Activated CD8-positive, alpha-beta T cell treated with anti-CD3 and anti-CD28 coated beads for 36 hours (primary cell): ENCODE results near the gene OST4. TPM values are rescaled to one million over a fixed set of nuclear protein-coding genes. Genes with fewer than 3 reads are reported as not detected.
"Not testable (repeated sequence)": the region's sequence is repeated elsewhere in the genome, so short reads cannot be mapped to it uniquely, and the experiment has no call there.

Source experiments
- ATAC-seq: fragments of 200-7000 bp; cut with Tn5 transposase; one replicate; pipeline ENCODE4 v1.10.0; 2021; ENCODE audit warnings: mild to moderate bottlenecking, moderate library complexity
- CTCF ChIA-PET: fragments of 350-600 bp; sonication (Branson Sonifier 250); formaldehyde crosslinking; loops from one replicate; lab custom pipeline; 2021; ENCODE audit warnings: antibody characterized with exemption; lab: Charles Lee
- POLR2A ChIA-PET: fragments of 350-600 bp; sonication (Branson Sonifier 250); formaldehyde crosslinking; loops from one replicate; lab custom pipeline; 2021; ENCODE audit warnings: antibody characterized with exemption; lab: Charles Lee
- DNase-seq: peaks from one replicate; pipeline ENCODE4 v3.0.0-alpha.2; 2020
- H3K27ac Mint-ChIP-seq: one replicate; pipeline ENCODE4 v1.8.0; 2021; ENCODE audit warnings: mild to moderate bottlenecking, mixed read lengths
- H3K27me3 Mint-ChIP-seq: one replicate; pipeline ENCODE4 v1.8.0; 2021; ENCODE audit warnings: mixed read lengths
- H3K36me3 Mint-ChIP-seq: one replicate; pipeline ENCODE4 v1.8.0; 2021; ENCODE audit warnings: low read depth, mixed read lengths
- H3K4me1 Mint-ChIP-seq: one replicate; pipeline ENCODE4 v1.8.0; 2021; ENCODE audit warnings: low read depth, mixed read lengths
- H3K4me3 Mint-ChIP-seq: one replicate; pipeline ENCODE4 v1.8.0; 2021; ENCODE audit warnings: mild to moderate bottlenecking, moderate library complexity, mixed read lengths
- H3K9me3 Mint-ChIP-seq: one replicate; pipeline ENCODE4 v1.8.0; 2021; ENCODE audit warnings: mixed read lengths
- CTCF ChIP-seq: fragments of 200-600 bp; IDR thresholded peaks from one replicate; pipeline ENCODE4 v1.8.0; 2022; ENCODE audit warnings: antibody characterized with exemption, mild to moderate bottlenecking
- intact Hi-C: fragments of 100-400 bp; cut with micrococcal nuclease; formaldehyde crosslinking; loops from one replicate; pipeline ENCODE4 v1.10.0; 2022
- total RNA-seq, 2 experiments: library from RNA; stranded (reverse); gene quantifications; one replicate each; pipeline ENCODE4 v1.2.3, GENCODE V29; 2021

Gene OST4
- total RNA-seq, 2 experiments from 2014 or later: 257 to 262 TPM

GRCh38 chr2:27110603-27111352 is 39.3 kb upstream of the OST4 start:
- H3K9me3 Mint-ChIP-seq, H3K4me1 Mint-ChIP-seq, DNase-seq, intact Hi-C loops, ATAC-seq, H3K36me3 Mint-ChIP-seq, H3K27ac Mint-ChIP-seq, H3K27me3 Mint-ChIP-seq, H3K4me3 Mint-ChIP-seq: not testable (repeated sequence)
- CTCF ChIA-PET: interaction anchor here (1.1 to 2.7 kb wide), 3 partner anchors 11 to 192 kb away, joined by 3 to 14 read pairs (median 9); no protein-coding TSS in a partner anchor
- POLR2A ChIA-PET: interaction anchor here (1.0 kb wide), 1 partner anchor 13 kb away, joined by 3 read pairs; the partner anchor contains the start of gene ABHD1

- no peak for TF ChIP-seq CTCF
- intact Hi-C loops: no loop called here
- Mint-ChIP-seq H3K27me3 (peaks cover 5% of the 10 kb centered on the region), H3K27ac (no peak overlapping the region), H3K36me3 (no peaks in the 10 kb centered on the region), H3K4me3 (no peak overlapping the region), H3K4me1 (no peaks in the 10 kb centered on the region), H3K9me3 (no peaks in the 10 kb centered on the region)
- DNase-seq: no peak
- CTCF ChIA-PET: interaction anchor here (0.9 to 2.7 kb wide), 5 partner anchors 10 to 194 kb away, joined by 3 to 9 read pairs (median 4); no protein-coding TSS in a partner anchor
- ATAC-seq: no peak
- POLR2A ChIA-PET: interaction anchor here (0.6 to 1.1 kb wide), 2 partner anchors 25 to 29 kb away, joined by 3 read pairs; partner anchors contain the start of gene PREB
Observed at GRCh38 chr2:27109083-27109482, 37.6 kb upstream of the OST4 start.

GRCh38 chr2:27108221-27108620 is 36.8 kb upstream of the OST4 start:
- no peak for TF ChIP-seq CTCF
- ATAC-seq (no peak), DNase-seq (no peak)
- intact Hi-C loops: no loop called here
- H3K36me3 Mint-ChIP-seq: no peaks in the 10 kb centered on the region
- H3K4me3 Mint-ChIP-seq: no peak overlapping the region
- H3K9me3 Mint-ChIP-seq: no peaks in the 10 kb centered on the region
- no peaks in the 10 kb centered on the region for H3K4me1 Mint-ChIP-seq
- H3K27ac Mint-ChIP-seq: no peak overlapping the region
- ChIA-PET CTCF (interaction anchor here (0.9 to 1.3 kb wide), 3 partner anchors 10 to 61 kb away, joined by 3 to 5 read pairs (median 4); no protein-coding TSS in a partner anchor), POLR2A (interaction anchor here (0.6 kb wide), 1 partner anchor 28 kb away, joined by 3 read pairs; no protein-coding TSS in a partner anchor)
- H3K27me3 Mint-ChIP-seq: peaks cover 8% of the 10 kb centered on the region

GRCh38 chr2:27105981-27106380 is 34.5 kb upstream of the OST4 start:
- ATAC-seq (no peak), DNase-seq (no peak)
- TF ChIP-seq CTCF: no peak
- H3K4me1 Mint-ChIP-seq: no peaks in the 10 kb centered on the region
- no peak overlapping the region for H3K4me3 Mint-ChIP-seq
- no peaks in the 10 kb centered on the region for H3K36me3 Mint-ChIP-seq
- H3K27ac Mint-ChIP-seq: no peak overlapping the region
- peaks cover 8% of the 10 kb centered on the region for H3K27me3 Mint-ChIP-seq
- H3K9me3 Mint-ChIP-seq: no peaks in the 10 kb centered on the region
- POLR2A ChIA-PET: no interaction called here
- intact Hi-C loops: no loop called here
- CTCF ChIA-PET: interaction anchor here (1.5 to 2.1 kb wide), 3 partner anchors 86 to 197 kb away, joined by 4 to 5 read pairs (median 4); no protein-coding TSS in a partner anchor

GRCh38 chr2:27102329-27102728 is 30.9 kb upstream of the OST4 start:
- intact Hi-C loops: no loop called here
- peaks cover 5% of the 10 kb centered on the region for H3K27me3 Mint-ChIP-seq
- ATAC-seq (no peak), DNase-seq (no peak)
- no peak overlapping the region for H3K27ac Mint-ChIP-seq
- TF ChIP-seq CTCF: no peak
- ChIA-PET POLR2A (interaction anchor here (1.0 to 1.5 kb wide), 3 partner anchors 31 to 44 kb away, joined by 3 to 4 read pairs (median 3); partner anchors contain the start of genes OST4 and PREB), CTCF (interaction anchor here (1.0 to 1.5 kb wide), 3 partner anchors 30 to 201 kb away, joined by 3 to 5 read pairs (median 3); no protein-coding TSS in a partner anchor)
- H3K4me3 Mint-ChIP-seq: no peak overlapping the region
- H3K9me3 Mint-ChIP-seq: no peaks in the 10 kb centered on the region
- H3K36me3 Mint-ChIP-seq: no peaks in the 10 kb centered on the region
- H3K4me1 Mint-ChIP-seq: no peaks in the 10 kb centered on the region
